ENCODE results near the gene ENO1.

ENO1 gene

DNA sequence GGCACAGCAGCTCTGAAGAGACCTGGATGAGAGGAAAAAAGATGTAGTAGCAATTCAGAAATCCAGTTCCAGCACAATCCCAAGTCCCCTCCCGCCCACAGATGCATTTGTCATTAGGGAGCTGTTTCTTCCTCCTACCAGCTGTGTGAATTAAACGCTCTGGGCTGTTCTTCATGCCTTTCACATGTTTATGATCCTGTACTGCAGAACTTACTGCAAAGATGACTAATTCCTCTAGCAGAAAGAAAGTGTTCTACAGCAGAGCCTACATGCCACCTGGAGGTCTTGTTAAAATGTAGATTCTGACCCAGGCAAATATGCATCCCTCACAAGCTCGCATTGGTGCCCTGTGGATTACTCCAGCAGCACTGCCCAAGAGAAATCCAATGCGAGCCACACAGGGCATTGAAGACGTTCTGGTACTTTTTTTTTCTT lies 6.5 kb downstream of the ENO1 start:
- H3K36me3 Mint-ChIP-seq (ENCODE audit: insufficient read depth), result peaks cover 92% of the 10 kb centered on the region
- no peak for DNase-seq

DNA sequence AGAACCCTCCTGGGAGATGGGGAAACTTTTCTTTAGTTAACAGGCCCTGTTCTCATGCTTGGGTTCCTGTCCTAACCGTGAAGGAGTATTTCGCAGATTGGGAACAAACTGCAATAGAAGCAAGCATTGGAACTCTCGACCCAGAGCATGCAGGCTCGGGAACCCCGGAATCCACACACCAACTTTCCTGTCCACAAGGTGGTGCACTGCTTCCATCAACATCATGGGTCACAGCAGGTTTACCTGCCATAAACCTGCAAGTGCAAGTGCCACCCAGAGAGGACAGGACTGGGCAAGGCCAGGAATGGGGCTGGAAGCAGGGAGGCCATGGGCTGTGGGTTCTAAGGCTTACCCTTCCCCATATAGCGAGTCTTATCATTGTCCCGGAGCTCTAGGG lies 6.9 kb downstream of the ENO1 start:
- ATAC-seq (replicated peaks), result no peak
- peaks cover 36 to 48% of the 10 kb centered on the region in 2 donors for H3K4me1 Mint-ChIP-seq (ENCODE audit: low read depth in 2 of 2)
- no peaks in the 10 kb centered on the region for H3K9me3 Mint-ChIP-seq
- peak overlapping the region in 1 of 2 donors; percentile 15 for H3K27ac Mint-ChIP-seq
- no peak overlapping the region for H3K4me3 Mint-ChIP-seq
- peaks cover 92% of the 10 kb centered on the region for H3K36me3 Mint-ChIP-seq (ENCODE audit: insufficient read depth)
- H3K27me3 Mint-ChIP-seq, result no peaks in the 10 kb centered on the region
- no peak for DNase-seq

More for the DNA sequence above, 6.5 kb downstream of the ENO1 start:
- no peak for ATAC-seq (replicated peaks)
- Mint-ChIP-seq H3K4me1 (ENCODE audit: low read depth in 2 of 2) (peaks cover 37 to 51% of the 10 kb centered on the region in 2 donors), H3K27ac (peak overlapping the region in 1 of 2 donors; percentile 75), H3K4me3 (no peak overlapping the region), H3K9me3 (no peaks in the 10 kb centered on the region), H3K27me3 (no peaks in the 10 kb centered on the region)

DNA sequence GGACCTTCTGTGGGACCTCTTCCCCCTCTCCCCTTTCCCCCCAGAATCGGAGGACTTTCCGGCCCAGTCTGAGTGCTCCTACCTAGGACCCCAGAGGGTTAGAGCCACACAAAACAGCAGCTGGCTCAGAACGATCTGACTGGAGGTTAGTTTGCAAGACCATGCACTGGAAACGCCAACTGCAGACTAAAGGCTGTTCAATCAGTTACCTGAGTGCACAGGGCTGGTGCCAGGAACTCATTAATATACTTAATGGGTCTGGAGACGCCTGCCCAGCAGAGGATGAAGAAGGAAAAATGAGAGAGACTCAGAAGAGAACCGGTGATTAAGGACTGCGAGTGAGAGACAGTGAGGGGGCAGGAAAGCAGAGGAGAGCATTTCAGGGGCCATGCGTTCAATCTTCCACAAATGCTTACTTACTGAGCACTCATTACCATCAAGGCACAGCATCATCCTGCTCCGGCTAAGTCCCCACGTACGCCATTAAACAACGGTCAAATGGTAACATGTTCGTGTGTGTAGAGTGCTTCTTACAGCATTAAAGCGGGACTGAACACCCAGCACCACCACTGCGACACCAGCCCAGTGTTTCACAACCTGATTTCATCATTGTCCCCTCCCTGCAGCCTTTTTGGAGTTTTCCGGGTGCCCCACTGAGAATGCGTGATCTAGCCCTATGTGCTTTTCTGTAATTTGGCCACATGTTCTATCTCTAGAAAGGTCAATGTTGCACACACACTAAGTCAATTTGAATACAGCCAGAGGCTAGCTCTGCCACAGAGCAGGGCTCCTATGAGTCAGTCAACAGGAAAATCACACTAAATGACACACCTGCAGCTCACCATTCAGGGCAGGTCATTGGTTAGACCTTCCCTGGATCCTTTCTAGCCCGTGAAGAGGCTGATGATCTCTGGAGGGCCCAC lies 7.6 kb downstream of the ENO1 start:
- Mint-ChIP-seq H3K4me3 (no peak overlapping the region), H3K27ac (peak overlapping the region; percentile 5 to 15)

DNA sequence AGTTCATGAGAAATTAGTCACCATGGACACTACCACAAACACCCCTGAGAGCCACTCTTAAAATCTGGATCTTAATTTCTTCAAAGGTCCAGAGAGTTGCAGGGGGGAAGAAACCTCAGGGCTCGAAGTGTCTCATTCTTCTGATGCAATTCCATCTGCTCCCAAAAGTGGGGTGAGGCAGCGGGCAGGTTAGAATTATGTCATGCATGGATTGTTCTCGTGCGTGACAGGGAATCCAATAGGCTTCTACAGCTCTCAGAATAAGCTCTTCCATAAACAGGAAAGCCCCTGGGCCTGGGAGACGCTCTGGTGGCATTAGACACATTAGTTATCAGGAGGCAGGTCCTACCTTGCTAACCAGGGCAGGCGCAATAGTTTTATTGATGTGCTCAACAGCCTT lies 8.4 kb downstream of the ENO1 start:
- DNase-seq, result no peak
- no peak for ATAC-seq (replicated peaks)
- peak overlapping the region in 1 of 2 donors; percentile 5 for H3K27ac Mint-ChIP-seq
- H3K4me3 Mint-ChIP-seq, result no peak overlapping the region
- H3K27me3 Mint-ChIP-seq, result no peaks in the 10 kb centered on the region
- peaks cover 92% of the 10 kb centered on the region for H3K36me3 Mint-ChIP-seq (ENCODE audit: insufficient read depth)
- H3K9me3 Mint-ChIP-seq, result no peaks in the 10 kb centered on the region
- H3K4me1 Mint-ChIP-seq (ENCODE audit: low read depth in 2 of 2), result peaks cover 26 to 34% of the 10 kb centered on the region in 2 donors

More for the DNA sequence above, 7.6 kb downstream of the ENO1 start:
- H3K9me3 Mint-ChIP-seq, result no peaks in the 10 kb centered on the region
- H3K27me3 Mint-ChIP-seq, result no peaks in the 10 kb centered on the region
- DNase-seq (no peak), ATAC-seq (replicated peaks) (no peak)
- H3K4me1 Mint-ChIP-seq (ENCODE audit: low read depth in 2 of 2), result peaks cover 32 to 42% of the 10 kb centered on the region in 2 donors
- peaks cover 92% of the 10 kb centered on the region for H3K36me3 Mint-ChIP-seq (ENCODE audit: insufficient read depth)

- peaks cover 14 to 18% of the 10 kb centered on the region in 2 donors for H3K4me1 Mint-ChIP-seq (ENCODE audit: low read depth in 2 of 2)
- no peaks in the 10 kb centered on the region for H3K9me3 Mint-ChIP-seq
- no peaks in the 10 kb centered on the region for H3K27me3 Mint-ChIP-seq
- no peak overlapping the region for H3K4me3 Mint-ChIP-seq
- peaks cover 95% of the 10 kb centered on the region for H3K36me3 Mint-ChIP-seq (ENCODE audit: insufficient read depth)
- no peak overlapping the region for H3K27ac Mint-ChIP-seq
- DNase-seq (no peak), ATAC-seq (replicated peaks) (no peak)
Measured at GRCh38 chr1:8867878-8868567, 10.5 kb downstream of the ENO1 start.

DNA sequence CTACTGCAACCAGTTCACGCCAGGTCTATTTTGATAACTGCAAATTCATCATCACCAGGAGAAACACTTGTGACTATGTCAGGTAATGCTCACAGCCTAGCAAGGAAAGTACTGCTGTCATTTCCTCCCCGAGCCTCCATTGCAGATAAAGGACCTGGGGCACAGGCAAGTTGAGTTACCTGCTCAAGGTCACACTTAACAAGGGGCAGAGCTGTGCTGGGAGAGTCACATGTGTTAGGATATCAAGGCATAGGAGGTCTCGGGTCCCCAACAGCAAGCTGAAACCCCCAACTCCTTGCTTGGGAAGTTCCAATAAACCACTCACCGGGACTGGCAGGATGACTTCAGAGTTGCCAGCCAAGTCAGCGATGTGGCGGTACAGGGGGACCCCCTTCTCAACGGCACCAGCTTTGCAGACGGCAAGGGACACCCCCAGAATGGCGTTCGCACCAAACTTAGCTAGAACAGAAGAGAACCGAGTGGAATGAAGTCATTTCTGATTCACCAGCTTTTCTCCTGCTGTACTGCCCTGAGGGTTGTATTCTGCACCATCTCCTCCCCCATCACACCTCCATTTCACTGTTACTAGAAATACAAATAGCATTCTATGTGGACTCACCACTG lies 11.6 kb downstream of the ENO1 start:
- no peak overlapping the region for H3K4me3 Mint-ChIP-seq
- peak overlapping the region; percentile 38 to 46 for H3K27ac Mint-ChIP-seq
- no peak for ATAC-seq (replicated peaks)
- H3K36me3 Mint-ChIP-seq (ENCODE audit: insufficient read depth), result peaks cover 96% of the 10 kb centered on the region
- H3K27me3 Mint-ChIP-seq, result no peaks in the 10 kb centered on the region
- H3K4me1 Mint-ChIP-seq (ENCODE audit: low read depth in 2 of 2), result peaks cover 8 to 11% of the 10 kb centered on the region in 2 donors
- no peaks in the 10 kb centered on the region for H3K9me3 Mint-ChIP-seq
- DNase-seq, result no peak

DNA sequence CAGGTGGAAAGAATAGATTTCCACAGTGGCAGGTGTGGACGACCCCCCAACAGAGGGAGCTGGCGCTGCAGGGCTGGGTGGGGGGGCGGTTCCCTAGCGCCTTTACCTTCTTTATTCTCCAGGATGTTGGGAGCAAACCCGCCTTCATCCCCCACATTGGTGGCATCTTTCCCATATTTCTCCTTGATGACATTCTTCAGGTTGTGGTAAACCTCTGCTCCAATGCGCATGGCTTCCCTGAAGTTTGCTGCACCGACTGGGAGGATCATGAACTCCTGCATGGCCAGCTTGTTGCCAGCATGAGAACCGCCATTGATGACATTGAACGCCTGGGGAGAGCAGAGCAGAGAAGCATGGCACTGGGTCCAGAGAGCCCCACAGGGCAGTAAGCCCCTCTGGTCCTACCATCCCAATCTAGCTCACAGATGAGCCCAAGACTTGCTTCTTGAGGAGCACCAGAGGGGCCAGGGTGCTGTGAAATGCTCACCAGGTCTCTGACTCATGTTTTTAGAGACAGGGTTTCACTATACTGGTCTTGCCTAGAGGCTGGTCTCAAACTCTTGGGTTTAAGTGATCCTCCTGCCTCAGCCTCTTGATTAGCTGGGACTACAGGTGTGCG lies 12.2 kb downstream of the ENO1 start:
- peak overlapping the region; percentile 38 to 46 for H3K27ac Mint-ChIP-seq
- no peaks in the 10 kb centered on the region for H3K27me3 Mint-ChIP-seq
- H3K4me3 Mint-ChIP-seq, result no peak overlapping the region
- peaks cover 96% of the 10 kb centered on the region for H3K36me3 Mint-ChIP-seq (ENCODE audit: insufficient read depth)
- ATAC-seq (replicated peaks) (no peak), DNase-seq (no peak)
- H3K4me1 Mint-ChIP-seq (ENCODE audit: low read depth in 2 of 2), result peaks cover 8 to 11% of the 10 kb centered on the region in 2 donors
- H3K9me3 Mint-ChIP-seq, result no peaks in the 10 kb centered on the region

DNA sequence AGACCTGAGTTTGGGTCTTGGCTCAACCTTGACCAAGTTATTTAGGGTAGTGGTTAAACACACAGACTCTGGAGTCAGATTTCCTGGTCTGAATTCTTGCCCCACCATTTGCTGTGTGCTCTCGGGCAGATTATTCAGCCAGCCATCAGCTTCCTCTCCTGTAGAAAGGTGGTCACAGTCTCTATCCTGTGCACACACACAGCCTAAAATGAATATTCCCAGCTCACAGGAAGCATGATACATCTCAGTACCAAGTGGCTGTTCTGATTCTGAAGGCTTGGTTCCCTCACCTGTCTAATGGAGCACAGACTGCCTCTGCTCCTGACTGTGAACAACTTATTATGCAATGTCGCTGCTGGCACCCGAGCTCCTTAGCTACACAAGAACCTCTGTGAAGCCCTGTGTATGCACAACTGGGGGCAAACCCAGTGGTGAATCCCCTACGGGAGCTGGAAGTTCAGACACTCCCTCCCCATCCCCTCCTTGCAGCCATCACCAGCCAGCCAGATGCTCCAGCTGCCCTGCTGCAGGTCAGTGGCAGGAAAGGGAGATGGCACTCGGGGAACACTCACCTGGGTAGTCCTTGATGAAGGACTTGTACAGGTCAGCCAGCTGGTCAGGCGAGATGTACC lies 13.7 kb downstream of the ENO1 start:
- DNase-seq, result no peak
- Mint-ChIP-seq H3K4me3 (no peak overlapping the region), H3K9me3 (no peaks in the 10 kb centered on the region), H3K27me3 (no peaks in the 10 kb centered on the region), H3K27ac (no peak overlapping the region), H3K4me1 (ENCODE audit: low read depth in 2 of 2) (peaks cover 13 to 16% of the 10 kb centered on the region in 2 donors), H3K36me3 (ENCODE audit: insufficient read depth) (peaks cover 97% of the 10 kb centered on the region)
- no peak for ATAC-seq (replicated peaks)

DNA sequence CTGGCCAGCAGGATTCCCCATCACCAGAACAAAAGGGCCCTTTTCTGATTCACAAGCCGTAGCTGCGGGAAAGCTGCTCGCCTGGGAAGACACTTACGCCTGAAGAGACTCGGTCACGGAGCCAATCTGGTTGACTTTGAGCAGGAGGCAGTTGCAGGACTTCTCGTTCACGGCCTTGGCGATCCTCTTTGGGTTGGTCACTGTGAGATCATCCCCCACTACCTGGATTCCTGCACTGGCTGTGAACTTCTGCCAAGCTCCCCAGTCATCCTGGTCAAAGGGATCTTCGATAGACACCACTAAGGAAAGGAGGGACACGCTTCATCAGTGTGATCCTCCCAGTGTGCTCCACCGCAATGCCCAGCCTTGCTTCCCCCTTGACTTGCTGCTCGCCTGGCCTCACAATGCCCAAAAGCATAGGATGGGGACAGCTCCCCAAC lies 14.7 kb downstream of the ENO1 start:
- H3K4me3 Mint-ChIP-seq, result no peak overlapping the region
- H3K27me3 Mint-ChIP-seq, result no peaks in the 10 kb centered on the region
- no peak for ATAC-seq (replicated peaks)
- no peak overlapping the region for H3K27ac Mint-ChIP-seq
- no peaks in the 10 kb centered on the region for H3K9me3 Mint-ChIP-seq
- H3K4me1 Mint-ChIP-seq (ENCODE audit: low read depth in 2 of 2), result peaks cover 14 to 16% of the 10 kb centered on the region in 2 donors
- peaks cover 94% of the 10 kb centered on the region for H3K36me3 Mint-ChIP-seq (ENCODE audit: insufficient read depth)
- no peak for DNase-seq

GRCh38 chr1:8863138-8863537 lies 15.3 kb downstream of the ENO1 start:
- DNase-seq, result no peak
- Mint-ChIP-seq H3K4me3 (no peak overlapping the region), H3K36me3 (ENCODE audit: insufficient read depth) (peaks cover 91% of the 10 kb centered on the region), H3K27me3 (no peaks in the 10 kb centered on the region), H3K9me3 (no peaks in the 10 kb centered on the region), H3K27ac (peak overlapping the region in 1 of 2 donors; percentile 39), H3K4me1 (ENCODE audit: low read depth in 2 of 2) (peaks cover 13 to 22% of the 10 kb centered on the region in 2 donors)
- ATAC-seq (replicated peaks), result no peak

GRCh38 chr1:8862528-8862927 lies 16.0 kb downstream of the ENO1 start:
- Mint-ChIP-seq H3K27me3 (no peaks in the 10 kb centered on the region), H3K27ac (peak overlapping the region in 1 of 2 donors; percentile 39), H3K36me3 (ENCODE audit: insufficient read depth) (peaks cover 90% of the 10 kb centered on the region), H3K9me3 (no peaks in the 10 kb centered on the region), H3K4me1 (ENCODE audit: low read depth in 2 of 2) (peaks cover 11 to 24% of the 10 kb centered on the region in 2 donors), H3K4me3 (no peak overlapping the region)
- DNase-seq (peak; percentile 29 to 45 (median 38)), ATAC-seq (replicated peaks) (peak; percentile 54)

GRCh38 chr1:8860738-8861516 lies 17.6 kb downstream of the ENO1 start:
- H3K9me3 Mint-ChIP-seq, result no peaks in the 10 kb centered on the region
- H3K4me3 Mint-ChIP-seq, result no peak overlapping the region
- no peaks in the 10 kb centered on the region for H3K27me3 Mint-ChIP-seq
- ATAC-seq (replicated peaks) (no peak), DNase-seq (no peak)
- H3K4me1 Mint-ChIP-seq (ENCODE audit: low read depth in 2 of 2), result peaks cover 11 to 24% of the 10 kb centered on the region in 2 donors
- peak overlapping the region in 1 of 2 donors; percentile 38 for H3K27ac Mint-ChIP-seq
- H3K36me3 Mint-ChIP-seq (ENCODE audit: insufficient read depth), result peaks cover 74% of the 10 kb centered on the region

Measured in effector memory CD8-positive, alpha-beta T cell (primary cell).